CD4-positive, alpha-beta T cell treated with Interleukin-15 for 1 hour (primary cell): ENCODE measurements around the gene PPT1.
"Not testable (repeated sequence)": the region's sequence is repeated elsewhere in the genome, so short reads cannot be mapped to it uniquely, and the experiment has no call there.

Experiments
- DNase-seq: peaks from one replicate; pipeline ENCODE4 v3.0.0-alpha.2; 2020

PPT1 gene

GRCh38 chr1:40053138-40053887 is 43.7 kb downstream of the PPT1 start:
- no peak for DNase-seq

GRCh38 chr1:40050863-40051262 is 46.2 kb downstream of the PPT1 start:
- DNase-seq = no peak

- no peak for DNase-seq
Measured at GRCh38 chr1:40049725-40050124, 47.3 kb downstream of the PPT1 start.

GRCh38 chr1:40047769-40048168 is 49.3 kb downstream of the PPT1 start:
- DNase-seq = no peak

GRCh38 chr1:40047276-40047675 is 49.8 kb downstream of the PPT1 start:
- DNase-seq = no peak

GRCh38 chr1:40045766-40046165 is 51.3 kb downstream of the PPT1 start:
- no peak for DNase-seq

GRCh38 chr1:40045182-40045581 is 51.9 kb downstream of the PPT1 start:
- DNase-seq = no peak

GRCh38 chr1:40044110-40044509 is 52.9 kb downstream of the PPT1 start:
- no peak for DNase-seq

- DNase-seq = no peak
Measured at GRCh38 chr1:40042341-40042740, 54.7 kb downstream of the PPT1 start.

- DNase-seq = no peak
Measured at GRCh38 chr1:40041466-40041838, 55.6 kb downstream of the PPT1 start.

GRCh38 chr1:40040511-40041465 is 56.3 kb downstream of the PPT1 start, which contains the start of gene CAP1:
Gene CAP1, plus strand, starts transcription at chr1:40040729. Its CDS starts 18,618 bp downstream, at chr1:40059347.
- peak; percentile 99 for DNase-seq

- DNase-seq = peak; percentile 87
Measured at GRCh38 chr1:40039757-40040510, 57.1 kb downstream of the PPT1 start.

- DNase-seq = no peak
Measured at GRCh38 chr1:40039245-40039756, 57.8 kb downstream of the PPT1 start.

- no peak for DNase-seq
Measured at GRCh38 chr1:40038697-40039096, 58.4 kb downstream of the PPT1 start.

GRCh38 chr1:40037254-40037653 is 59.8 kb downstream of the PPT1 start:
- not testable (repeated sequence) for DNase-seq

GRCh38 chr1:40036574-40036973 is 60.5 kb downstream of the PPT1 start:
- DNase-seq = peak; percentile 21

GRCh38 chr1:40034869-40035268 is 62.2 kb downstream of the PPT1 start:
- no peak for DNase-seq

- peak; percentile 52 for DNase-seq
Measured at GRCh38 chr1:40032240-40032891, 64.7 kb downstream of the PPT1 start.

GRCh38 chr1:40030528-40031135 is 66.4 kb downstream of the PPT1 start:
- no peak for DNase-seq

- DNase-seq = no peak
Measured at GRCh38 chr1:40029608-40030007, 67.4 kb downstream of the PPT1 start.

- no peak for DNase-seq
Measured at GRCh38 chr1:40027647-40028046, 69.4 kb downstream of the PPT1 start.

- no peak for DNase-seq
Measured at GRCh38 chr1:40024671-40025070, 72.4 kb downstream of the PPT1 start.
